SK-N-SH treated with all-trans-retinoic acid at 6 μM for 48 hours (cell line): ENCODE results near the gene OXER1.

Source experiments
- ATAC-seq: fragments of 200-7000 bp; cut with Tn5 transposase; 3 replicates; pipeline ENCODE4 v1.9.1; 2020; ENCODE audit warnings: mild to moderate bottlenecking, moderate library complexity
- ARNTL ChIP-seq: fragments of 450-650 bp; formaldehyde crosslinking; IDR thresholded peaks from 2 replicates; pipeline ENCODE4 v1.5.0; 2020; ENCODE audit warnings: low read depth, mild to moderate bottlenecking, moderate library complexity, borderline replicate concordance
- BACH2 ChIP-seq: fragments of 250-450 bp; sonication (Bioruptor Pico); IDR thresholded peaks from 2 replicates; pipeline ENCODE4 v1.9.0; 2021; ENCODE audit warnings: mild to moderate bottlenecking, borderline replicate concordance
- CREB5 ChIP-seq: fragments of 250-450 bp; sonication (Bioruptor Pico); IDR thresholded peaks from 2 replicates; pipeline ENCODE4 v1.5.1; 2020; ENCODE audit warnings: low read depth, mild to moderate bottlenecking, moderate library complexity
- CSDC2 ChIP-seq: fragments of 250-450 bp; sonication (Bioruptor Pico); IDR thresholded peaks from 2 replicates; pipeline ENCODE4 v1.5.0; 2020; ENCODE audit warnings: mild to moderate bottlenecking, moderate library complexity
- CSRNP3 ChIP-seq: fragments of 250-450 bp; sonication (Bioruptor Pico); IDR thresholded peaks from 2 replicates; pipeline ENCODE4 v1.5.1; 2021; ENCODE audit warnings: mild to moderate bottlenecking, moderate library complexity
- ESRRG ChIP-seq: fragments of 250-450 bp; sonication (Bioruptor Pico); IDR thresholded peaks from 2 replicates; pipeline ENCODE4 v1.6.1; 2021; ENCODE audit warnings: mild to moderate bottlenecking
- OSR1 ChIP-seq: fragments of 250-450 bp; sonication (Bioruptor Pico); IDR thresholded peaks from 2 replicates; pipeline ENCODE4 v1.8.0; 2022; ENCODE audit warnings: moderate library complexity, mild to moderate bottlenecking, inconsistent platforms
- PATZ1 ChIP-seq: fragments of 250-450 bp; sonication (Bioruptor Pico); IDR thresholded peaks from 2 replicates; pipeline ENCODE4 v1.8.0; 2020; ENCODE audit warnings: mild to moderate bottlenecking, moderate library complexity, borderline replicate concordance
- PPARA ChIP-seq: fragments of 250-450 bp; sonication (Bioruptor Pico); IDR thresholded peaks from 2 replicates; pipeline ENCODE4 v1.5.0; 2020; ENCODE audit warnings: mild to moderate bottlenecking, borderline replicate concordance
- RARB ChIP-seq: fragments of 250-450 bp; sonication (Bioruptor Pico); IDR thresholded peaks from 2 replicates; pipeline ENCODE4 v1.8.0; 2021; ENCODE audit warnings: mild to moderate bottlenecking, moderate library complexity
- SNAI2 ChIP-seq: fragments of 250-450 bp; sonication (Bioruptor Pico); IDR thresholded peaks from 2 replicates; pipeline ENCODE4 v1.5.0; 2020; ENCODE audit warnings: mild to moderate bottlenecking, moderate library complexity
- TCF4 ChIP-seq: fragments of 250-450 bp; sonication (Bioruptor Pico); IDR thresholded peaks from 2 replicates; pipeline ENCODE4 v1.8.0; 2021; ENCODE audit warnings: mild to moderate bottlenecking, moderate library complexity, borderline replicate concordance
- TOX ChIP-seq: fragments of 250-450 bp; sonication (Bioruptor Pico); IDR thresholded peaks from 2 replicates; pipeline ENCODE4 v1.8.0; 2021; ENCODE audit warnings: mild to moderate bottlenecking, moderate library complexity, borderline replicate concordance
- TSHZ2 ChIP-seq: fragments of 250-450 bp; sonication (Bioruptor Pico); IDR thresholded peaks from 2 replicates; pipeline ENCODE4 v1.5.0; 2020; ENCODE audit warnings: mild to moderate bottlenecking, moderate library complexity
- ZFP3 ChIP-seq: fragments of 250-450 bp; sonication (Bioruptor Pico); IDR thresholded peaks from 2 replicates; pipeline ENCODE4 v1.5.0; 2020; ENCODE audit warnings: mild to moderate bottlenecking, moderate library complexity
- ZFP30 ChIP-seq: fragments of 450-650 bp; formaldehyde crosslinking; IDR thresholded peaks from 2 replicates; pipeline ENCODE4 v1.5.0; 2022; ENCODE audit warnings: mild to moderate bottlenecking, moderate library complexity
- ZNF565 ChIP-seq: fragments of 450-650 bp; formaldehyde crosslinking; conservative IDR thresholded peaks from 2 replicates; pipeline ENCODE4 v1.5.0; 2020; ENCODE audit warnings: low read depth, mild to moderate bottlenecking, moderate library complexity
- ZNF70 ChIP-seq: fragments of 450-650 bp; formaldehyde crosslinking; IDR thresholded peaks from 2 replicates; pipeline ENCODE4 v1.5.0; 2020; ENCODE audit warnings: mild to moderate bottlenecking, moderate library complexity
- ZNF8 ChIP-seq: fragments of 450-650 bp; formaldehyde crosslinking; IDR thresholded peaks from 2 replicates; pipeline ENCODE4 v1.5.0; 2020; ENCODE audit warnings: mild to moderate bottlenecking, moderate library complexity

Gene OXER1

GRCh38 chr2:42792087-42792582 lies 28.2 kb upstream of the OXER1 start:
- no peak for TF ChIP-seq ZFP3 (CRISPR knock-in tag)
- TF ChIP-seq CREB5 (CRISPR knock-in tag) = no peak
- no peak for TF ChIP-seq TCF4 (CRISPR knock-in tag)
- TF ChIP-seq ARNTL (CRISPR knock-in tag) = no peak
- no peak for TF ChIP-seq ZFP30 (CRISPR knock-in tag)
- TF ChIP-seq ZNF70 (CRISPR knock-in tag) = no peak
- TF ChIP-seq PPARA = no peak
- no peak for TF ChIP-seq BACH2
- no peak for TF ChIP-seq PATZ1 (CRISPR knock-in tag)
- TF ChIP-seq CSRNP3 (CRISPR knock-in tag) = no peak
- TF ChIP-seq CSDC2 (CRISPR knock-in tag) = no peak
- no peak for TF ChIP-seq RARB
- TF ChIP-seq ZNF565 (CRISPR knock-in tag) = no peak
- TF ChIP-seq TSHZ2 (CRISPR knock-in tag) = no peak
- no peak for ATAC-seq

GRCh38 chr2:42791606-42792005 lies 27.7 kb upstream of the OXER1 start:
- no peak for TF ChIP-seq CSRNP3 (CRISPR knock-in tag)
- ATAC-seq = no peak

GRCh38 chr2:42789751-42790150 lies 25.8 kb upstream of the OXER1 start:
- TF ChIP-seq TCF4 (CRISPR knock-in tag) (no peak), OSR1 (CRISPR knock-in tag) (no peak), ZNF565 (CRISPR knock-in tag) (no peak), ZFP30 (CRISPR knock-in tag) (no peak), PATZ1 (CRISPR knock-in tag) (no peak), SNAI2 (no peak), RARB (no peak), ZNF8 (CRISPR knock-in tag) (no peak), ESRRG (no peak), TOX (CRISPR knock-in tag) (no peak), CSDC2 (CRISPR knock-in tag) (no peak), BACH2 (no peak), CREB5 (CRISPR knock-in tag) (no peak)
- ATAC-seq = no peak
